Mononuclear cell (primary cell): Measurements from ENCODE around the gene ADAM12. TPM values are rescaled to one million over a fixed set of nuclear protein-coding genes. Genes with fewer than 3 reads are reported as not detected.

Source experiments
- H3K27me3 ChIP-seq: 2 replicates; pipeline ENCODE4 v1.6.0; 2011; ENCODE audit warnings: low read length, control low read depth; ENCODE audit not compliant: insufficient read depth
- H3K4me1 ChIP-seq: 2 replicates; pipeline ENCODE4 v1.5.1; 2011; ENCODE audit warnings: mild to moderate bottlenecking, low read length, control low read depth; ENCODE audit not compliant: insufficient read depth
- H3K4me3 ChIP-seq: 2 replicates; pipeline ENCODE4 v1.5.1; 2011; ENCODE audit warnings: mild to moderate bottlenecking, low read length, moderate library complexity
- H3K9me3 ChIP-seq: 2 replicates; pipeline ENCODE4 v1.5.1; 2011; ENCODE audit warnings: low read depth, mild to moderate bottlenecking, control low read depth, low read length
- total RNA-seq: library from RNA; depleted of rRNA; stranded (reverse); fragments of >200 nt; gene quantifications from one replicate; pipeline ENCODE4 v1.2.3, GENCODE V29; 2012

Gene ADAM12
- total RNA-seq: 1.7 TPM

- Histone ChIP-seq H3K9me3 (no peaks in the 10 kb centered on the region), H3K27me3 (peaks cover 44% of the 10 kb centered on the region), H3K4me1 (no peaks in the 10 kb centered on the region), H3K4me3 (no peak within 1 kb of the TSS)
Measured at GRCh38 chr10:126387931-126388911, at the start of gene ADAM12. Gene ADAM12 (minus strand): TSS chr10:126388477. CDS start chr10:126388145, 332 bp downstream.

GRCh38 chr10:126437635-126438406 lies 49.5 kb upstream of the ADAM12 start:
- Histone ChIP-seq H3K9me3 (no peaks in the 10 kb centered on the region), H3K4me1 (no peaks in the 10 kb centered on the region), H3K27me3 (peaks cover 2% of the 10 kb centered on the region), H3K4me3 (no peak overlapping the region)

- no peaks in the 10 kb centered on the region for H3K4me1 ChIP-seq
- no peaks in the 10 kb centered on the region for H3K9me3 ChIP-seq
- no peak overlapping the region for H3K4me3 ChIP-seq
- peaks cover 2% of the 10 kb centered on the region for H3K27me3 ChIP-seq
Measured at GRCh38 chr10:126434235-126434634, 46.0 kb upstream of the ADAM12 start.

GRCh38 chr10:126433351-126433750 lies 45.1 kb upstream of the ADAM12 start:
- no peaks in the 10 kb centered on the region for H3K9me3 ChIP-seq
- H3K4me3 ChIP-seq: no peak overlapping the region
- H3K4me1 ChIP-seq: no peaks in the 10 kb centered on the region
- H3K27me3 ChIP-seq: peaks cover 2% of the 10 kb centered on the region

- Histone ChIP-seq H3K9me3 (no peaks in the 10 kb centered on the region), H3K4me1 (no peaks in the 10 kb centered on the region), H3K27me3 (peaks cover 2% of the 10 kb centered on the region), H3K4me3 (no peak overlapping the region)
Measured at GRCh38 chr10:126432507-126432906, 44.2 kb upstream of the ADAM12 start.

- H3K27me3 ChIP-seq: no peaks in the 10 kb centered on the region
- H3K9me3 ChIP-seq: no peaks in the 10 kb centered on the region
- H3K4me1 ChIP-seq: no peaks in the 10 kb centered on the region
- H3K4me3 ChIP-seq: no peak overlapping the region
Measured at GRCh38 chr10:126431816-126432215, 43.5 kb upstream of the ADAM12 start.

GRCh38 chr10:126430512-126430911 lies 42.2 kb upstream of the ADAM12 start:
- Histone ChIP-seq H3K4me1 (no peaks in the 10 kb centered on the region), H3K9me3 (no peaks in the 10 kb centered on the region), H3K4me3 (no peak overlapping the region), H3K27me3 (no peaks in the 10 kb centered on the region)

- H3K27me3 ChIP-seq: no peaks in the 10 kb centered on the region
- no peaks in the 10 kb centered on the region for H3K4me1 ChIP-seq
- no peak overlapping the region for H3K4me3 ChIP-seq
- H3K9me3 ChIP-seq: no peaks in the 10 kb centered on the region
Measured at GRCh38 chr10:126429275-126429674, 41.0 kb upstream of the ADAM12 start.

- Histone ChIP-seq H3K9me3 (no peaks in the 10 kb centered on the region), H3K27me3 (no peaks in the 10 kb centered on the region), H3K4me3 (no peak overlapping the region), H3K4me1 (no peaks in the 10 kb centered on the region)
Measured at GRCh38 chr10:126425489-126426065, 37.3 kb upstream of the ADAM12 start.

GRCh38 chr10:126425032-126425431 lies 36.8 kb upstream of the ADAM12 start:
- Histone ChIP-seq H3K4me3 (no peak overlapping the region), H3K4me1 (no peaks in the 10 kb centered on the region), H3K27me3 (no peaks in the 10 kb centered on the region), H3K9me3 (no peaks in the 10 kb centered on the region)

GRCh38 chr10:126423732-126424491 lies 35.6 kb upstream of the ADAM12 start:
- no peak overlapping the region for H3K4me3 ChIP-seq
- H3K4me1 ChIP-seq: no peaks in the 10 kb centered on the region
- H3K27me3 ChIP-seq: no peaks in the 10 kb centered on the region
- H3K9me3 ChIP-seq: no peaks in the 10 kb centered on the region

GRCh38 chr10:126422567-126422966 lies 34.3 kb upstream of the ADAM12 start:
- H3K27me3 ChIP-seq: no peaks in the 10 kb centered on the region
- H3K9me3 ChIP-seq: no peaks in the 10 kb centered on the region
- H3K4me1 ChIP-seq: no peaks in the 10 kb centered on the region
- no peak overlapping the region for H3K4me3 ChIP-seq

- H3K4me3 ChIP-seq: no peak overlapping the region
- H3K27me3 ChIP-seq: no peaks in the 10 kb centered on the region
- H3K4me1 ChIP-seq: no peaks in the 10 kb centered on the region
- no peaks in the 10 kb centered on the region for H3K9me3 ChIP-seq
Measured at GRCh38 chr10:126421756-126422256, 33.5 kb upstream of the ADAM12 start.

GRCh38 chr10:126420567-126421300 lies 32.5 kb upstream of the ADAM12 start:
- H3K4me3 ChIP-seq: no peak overlapping the region
- no peaks in the 10 kb centered on the region for H3K4me1 ChIP-seq
- H3K27me3 ChIP-seq: no peaks in the 10 kb centered on the region
- H3K9me3 ChIP-seq: no peaks in the 10 kb centered on the region
